C4-2B (cell line): ENCODE measurements around the gene TMEM89.

Source experiments
- H3K27ac ChIP-seq: fragments of 450-650 bp; 2 replicates; pipeline ENCODE4 v1.5.1; 2017
- CTCF ChIP-seq: fragments of 450-650 bp; conservative IDR thresholded peaks from 2 replicates; pipeline ENCODE4 v1.5.1; 2017; ENCODE audit warnings: mild to moderate bottlenecking
- ZFX ChIP-seq: fragments of 450-650 bp; IDR thresholded peaks from 2 replicates; pipeline ENCODE4 v1.6.1; 2017

TMEM89 gene

GRCh38 chr3:48641396-48641795, 19.8 kb upstream of the TMEM89 start:
- no peak overlapping the region for H3K27ac ChIP-seq
- no peak for TF ChIP-seq ZFX
- TF ChIP-seq CTCF = no peak

- no peak for TF ChIP-seq CTCF
- no peak for TF ChIP-seq ZFX
- H3K27ac ChIP-seq = no peak overlapping the region
Measured at GRCh38 chr3:48639944-48640606, 18.5 kb upstream of the TMEM89 start.

- no peak overlapping the region for H3K27ac ChIP-seq
- TF ChIP-seq CTCF (no peak), ZFX (no peak)
Measured at GRCh38 chr3:48637305-48637704, 15.7 kb upstream of the TMEM89 start.

GRCh38 chr3:48636149-48636655, 14.6 kb upstream of the TMEM89 start:
- no peak for TF ChIP-seq CTCF
- TF ChIP-seq ZFX = no peak
- peak overlapping the region; percentile 95 for H3K27ac ChIP-seq

DNA sequence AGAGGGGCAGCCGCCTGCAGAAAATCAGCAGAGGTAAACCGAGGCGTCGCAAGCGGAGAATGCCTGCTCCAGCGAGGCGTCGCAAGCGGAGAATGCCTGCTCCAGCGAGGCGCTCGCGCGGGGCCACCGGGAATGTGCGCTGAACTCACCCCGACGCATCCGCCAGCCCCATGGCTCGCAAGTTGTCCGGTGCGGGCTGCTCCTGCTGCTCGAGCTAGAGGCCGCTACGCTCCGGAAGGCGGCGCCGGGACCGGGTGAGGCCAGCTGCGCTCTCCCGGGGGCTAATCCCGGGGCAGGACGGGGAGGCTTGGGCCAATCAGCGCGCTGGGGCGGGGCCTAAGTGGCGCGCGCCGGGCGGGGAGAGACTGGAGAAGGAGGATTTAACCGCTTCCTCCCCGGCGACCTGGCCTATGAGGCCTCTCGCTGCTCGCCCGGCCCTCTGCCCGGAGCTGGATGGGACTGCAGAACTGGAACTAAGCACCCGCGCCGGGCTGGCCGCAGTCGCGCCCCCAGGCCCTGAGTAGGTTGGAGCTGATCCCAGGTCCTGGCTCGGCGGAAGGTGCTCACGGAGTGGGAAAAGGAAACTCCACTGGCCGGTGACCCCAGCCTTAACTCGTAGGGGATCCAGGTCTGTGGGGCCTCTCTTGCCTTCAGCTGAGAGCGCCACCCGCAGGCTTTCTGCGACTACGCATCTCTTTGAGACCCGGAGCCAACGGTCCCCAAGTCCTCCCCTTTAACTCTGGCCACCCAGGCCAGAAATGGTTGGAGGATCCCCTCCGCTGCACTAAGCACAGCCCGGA, 13.9 kb upstream of the TMEM89 start, which contains the start of gene SLC26A6:
TSS of gene SLC26A6 (minus strand) at position 240 of the 800 bp plus-strand sequence. CDS start at position 172, 68 bp downstream.
- peak within 1 kb of the TSS; percentile 95 for H3K27ac ChIP-seq
- TF ChIP-seq CTCF = peak; percentile 73
- TF ChIP-seq ZFX = peak; percentile 53; the same call in 1 of the 2 replicates

DNA sequence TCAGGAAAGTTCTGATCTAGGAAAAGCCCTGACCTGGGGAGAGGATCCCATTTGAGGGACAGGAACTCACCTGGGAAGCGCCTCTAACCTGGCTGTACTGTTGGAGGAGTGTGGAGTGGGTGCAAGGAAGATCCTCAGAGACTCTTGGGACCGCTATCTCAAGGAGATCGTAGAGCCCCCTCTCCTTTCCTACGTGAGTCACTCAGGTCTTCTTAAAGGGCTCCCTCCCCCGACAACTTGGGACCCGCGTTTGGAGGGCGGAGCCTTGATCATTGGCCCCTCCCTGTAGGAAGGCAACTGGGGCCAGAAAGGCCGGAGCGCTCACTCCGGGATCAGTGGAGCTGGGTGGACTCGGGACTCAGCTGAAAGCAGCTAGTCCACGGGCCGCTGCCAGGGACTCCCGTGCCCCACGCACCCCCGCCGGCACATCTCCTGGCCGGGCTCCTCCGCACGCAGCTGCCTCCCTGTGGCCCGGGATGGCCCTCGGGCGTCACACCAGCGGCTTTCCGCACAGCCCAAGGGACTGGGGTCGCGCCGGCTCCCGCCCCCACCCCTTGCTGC, 13.2 kb upstream of the TMEM89 start:
- TF ChIP-seq CTCF = no peak
- TF ChIP-seq ZFX = no peak
- peak overlapping the region; percentile 95 for H3K27ac ChIP-seq

DNA sequence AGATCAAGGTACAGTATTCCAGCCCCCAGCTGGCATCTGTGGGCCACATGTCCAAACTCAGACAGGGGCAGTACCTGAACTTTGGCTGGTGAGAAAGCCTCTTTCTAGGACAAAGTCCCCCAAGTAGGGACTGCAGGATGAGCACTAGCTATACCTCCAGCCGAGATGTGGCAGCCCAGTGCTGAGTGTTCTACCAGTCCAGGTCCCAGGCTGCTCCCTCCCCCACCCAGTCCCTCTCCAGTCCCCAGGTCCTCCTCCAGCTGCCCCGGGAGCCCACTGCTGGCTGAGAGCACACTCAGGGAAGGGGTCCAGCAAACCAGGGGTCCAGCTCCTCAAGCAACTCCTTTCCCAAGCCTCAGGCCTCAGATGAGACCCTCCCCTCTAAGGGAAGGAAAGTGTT, 12.2 kb upstream of the TMEM89 start:
- TF ChIP-seq ZFX (no peak), CTCF (no peak)
- H3K27ac ChIP-seq = peak overlapping the region; percentile 95
